H1 (cell line): Measurements from ENCODE around the gene PPIA. TPM values are rescaled to one million over a fixed set of nuclear protein-coding genes. Genes with fewer than 3 reads are reported as not detected.

Experiments used
- EZH2 ChIP-seq: fragments of 200-600 bp; sonication (generic); IDR thresholded peaks from 2 replicates; pipeline ENCODE4 v1.7.1; 2012; ENCODE audit warnings: low read depth, mild to moderate bottlenecking, moderate library complexity, low read length, inconsistent platforms; ENCODE audit not compliant: severe bottlenecking
- RFX5 ChIP-seq: IDR thresholded peaks from 2 replicates; pipeline ENCODE4 v1.6.1; 2011; ENCODE audit warnings: low read depth, low read length, improper control_type of control experiment, borderline replicate concordance
- polyA plus RNA-seq, 7 experiments: library from polyadenylated mRNA; depleted of rRNA in 3 of 7; stranded (reverse) in 5 of 7; unstranded in 2 of 7; fragments of >200 nt in 5 of 7; fragments of 200-250 nt in 2 of 7; gene quantifications; 1 replicate in 5 of 7; 2 replicates in 1 of 7; 4 replicates in 1 of 7; pipeline versions ENCODE4 v1.2.1 to v1.2.3, GENCODE V29; 2011 to 2013; ENCODE audit warnings: missing spikeins in 2 of 7, mixed read lengths in 2 of 7
- total RNA-seq: library from RNA; stranded (reverse); fragmentation: NEBNext Ultra II Directional; extraction: Animal tissue kit (Norgen Biotek cat#: 25700); gene quantifications from 2 replicates; pipeline ENCODE4 v1.2.1, GENCODE V29; 2021

PPIA gene
- total and polyA plus RNA-seq, 2 of the 8 experiments (the other 6 are each of a cell fraction or from before 2014, with no cell fraction given): 2,865 to 5,394 TPM

DNA sequence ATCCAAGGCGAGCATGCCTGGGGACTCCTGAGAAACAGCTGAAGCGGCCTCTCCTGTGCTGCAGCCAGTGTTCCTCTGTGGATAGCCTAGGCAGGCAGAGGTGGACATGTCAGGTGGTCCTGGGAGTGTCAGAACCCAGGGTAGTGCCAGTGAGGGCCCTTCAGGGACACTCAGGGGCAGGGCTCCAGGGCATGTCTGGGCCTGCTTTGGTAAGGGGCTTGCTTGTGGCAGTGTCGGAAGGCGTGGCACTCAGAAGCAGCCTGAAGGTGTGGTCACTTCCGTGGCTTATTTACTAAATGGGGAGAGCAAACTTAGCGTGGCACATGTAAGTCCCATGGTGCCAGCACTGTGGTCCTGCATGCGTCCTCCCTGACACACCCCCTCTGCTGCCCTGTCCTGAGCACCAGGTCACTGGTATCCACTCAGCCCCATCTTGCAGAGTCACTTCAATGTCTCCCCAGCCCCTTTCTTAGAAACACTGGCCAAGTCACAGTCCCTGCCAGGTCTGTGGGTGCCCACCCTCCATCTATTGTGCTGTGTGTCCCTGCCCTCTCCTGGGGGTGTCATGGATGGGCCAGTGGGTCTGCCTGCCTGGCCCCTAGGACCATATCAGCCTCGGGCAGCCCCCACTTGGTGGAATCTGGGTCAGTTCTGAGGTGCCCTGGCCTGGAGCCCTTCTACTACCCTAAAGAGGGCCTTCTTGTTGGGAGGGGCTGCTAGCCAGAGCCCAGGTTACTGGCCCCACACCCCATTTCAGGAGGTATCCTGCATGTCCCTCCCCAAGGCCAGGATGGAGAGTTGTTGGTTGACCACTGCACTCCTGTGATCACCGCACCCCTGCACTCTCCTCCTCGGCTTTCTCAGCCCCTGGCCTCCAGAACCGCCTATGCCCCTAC, 41.4 kb upstream of the PPIA start (continued):
- no peak for TF ChIP-seq EZH2
- TF ChIP-seq RFX5: no peak
